DND-41 (cell line): ENCODE data around the gene HSPH1.

Experiments
- ATAC-seq: fragments of 200-7000 bp; cut with Tn5 transposase; 3 replicates; pipeline ENCODE4 v1.9.1; 2021; ENCODE audit warnings: low read depth; ENCODE audit not compliant: insufficient read depth
- DNase-seq: peaks from one replicate; pipeline ENCODE4 v3.0.0-alpha.2; 2020
- H2AFZ ChIP-seq: 2 replicates; pipeline ENCODE4 v1.6.0; 2012; ENCODE audit warnings: low read depth, low read length
- H3K27ac ChIP-seq: 2 replicates; pipeline ENCODE4 v1.5.1; 2012; ENCODE audit warnings: low read length, inconsistent platforms
- H3K27me3 ChIP-seq: fragments of 200-600 bp; sonication (generic); 2 replicates; pipeline ENCODE4 v1.6.0; 2012; ENCODE audit warnings: low read length, mild to moderate bottlenecking, inconsistent platforms; ENCODE audit not compliant: insufficient read depth, poor library complexity
- H3K36me3 ChIP-seq: 2 replicates; pipeline ENCODE4 v1.5.1; 2012; ENCODE audit warnings: low read length, inconsistent platforms; ENCODE audit not compliant: insufficient read depth
- H3K4me1 ChIP-seq: 2 replicates; pipeline ENCODE4 v1.5.1; 2012; ENCODE audit warnings: mild to moderate bottlenecking, low read length; ENCODE audit not compliant: insufficient read depth
- H3K4me2 ChIP-seq: 2 replicates; pipeline ENCODE4 v1.6.0; 2012; ENCODE audit warnings: mild to moderate bottlenecking, moderate library complexity, low read length, inconsistent platforms; ENCODE audit not compliant: insufficient read depth
- H3K4me3 ChIP-seq, 2 experiments: fragments of 200-600 bp in 1 of 2; shearing (Covaris generic) in 1 of 2; 2 replicates each; pipeline ENCODE4 v1.5.1; 2012 to 2016; ENCODE audit warnings: inconsistent platforms in 2 of 2, low read length in 2 of 2, mild to moderate bottlenecking in 2 of 2, low read depth in 1 of 2, moderate library complexity in 1 of 2
- H3K79me2 ChIP-seq: 2 replicates; pipeline ENCODE4 v1.6.0; 2012; ENCODE audit warnings: low read length, inconsistent platforms; ENCODE audit not compliant: insufficient read depth
- H3K9ac ChIP-seq: 2 replicates; pipeline ENCODE4 v1.6.0; 2012; ENCODE audit warnings: low read depth, mild to moderate bottlenecking, inconsistent platforms, low read length, moderate library complexity
- H3K9me3 ChIP-seq: 2 replicates; pipeline ENCODE4 v1.5.1; 2012; ENCODE audit warnings: low read length, moderate library complexity, mild to moderate bottlenecking, inconsistent platforms; ENCODE audit not compliant: insufficient read depth, severe bottlenecking
- H4K20me1 ChIP-seq: 2 replicates; pipeline ENCODE4 v1.6.0; 2012; ENCODE audit warnings: low read length; ENCODE audit not compliant: insufficient read depth
- CTCF ChIP-seq: IDR thresholded peaks from 2 replicates; pipeline ENCODE4 v1.5.1; 2012; ENCODE audit warnings: borderline replicate concordance, low read length, moderate library complexity, mild to moderate bottlenecking; ENCODE audit not compliant: poor library complexity, severe bottlenecking; ENCODE audit errors: extremely low read depth
- EZH2 ChIP-seq: IDR thresholded peaks from 3 replicates; pipeline ENCODE4 v1.6.1; 2012; ENCODE audit warnings: borderline replicate concordance, low read depth, mild to moderate bottlenecking, moderate library complexity, low read length, inconsistent platforms; ENCODE audit not compliant: severe bottlenecking

Gene HSPH1

DNA sequence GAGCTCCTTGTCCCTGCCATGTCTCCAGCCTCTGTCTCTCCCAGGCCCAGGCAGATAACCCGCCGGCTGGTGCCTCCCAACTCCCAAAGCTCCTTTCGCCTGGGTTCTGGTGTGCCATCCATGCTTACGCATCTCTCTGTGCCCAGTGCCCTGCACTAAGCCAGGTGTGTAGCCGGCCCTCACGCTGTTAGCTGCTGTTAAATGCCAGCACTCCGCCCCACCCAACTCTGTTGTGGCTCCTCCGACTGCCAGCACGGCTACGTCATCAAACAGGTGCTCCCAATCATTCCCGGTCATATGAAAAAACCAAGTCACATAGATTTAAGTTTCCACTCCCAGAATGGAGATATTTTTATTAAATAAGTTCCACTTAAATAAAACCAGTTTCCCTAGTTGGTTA lies 7.0 kb upstream of the HSPH1 start:
- TF ChIP-seq CTCF (no peak), EZH2 (no peak)
- H3K4me1 ChIP-seq: peaks cover 2% of the 10 kb centered on the region; the same call in 1 of the 2 replicates
- H3K27me3 ChIP-seq: no peaks in the 10 kb centered on the region
- no peak overlapping the region for H3K27ac ChIP-seq
- no peak overlapping the region for H2AFZ ChIP-seq
- no peaks in the 10 kb centered on the region for H4K20me1 ChIP-seq
- H3K9ac ChIP-seq: no peak overlapping the region
- DNase-seq (no peak), ATAC-seq (no peak)
- no peak overlapping the region for H3K4me3 ChIP-seq
- H3K4me2 ChIP-seq: no peak overlapping the region
- no peaks in the 10 kb centered on the region for H3K9me3 ChIP-seq
- H3K36me3 ChIP-seq: no peaks in the 10 kb centered on the region
- H3K79me2 ChIP-seq: no peaks in the 10 kb centered on the region

GRCh38 chr13:31168166-31168565 lies 6.5 kb upstream of the HSPH1 start:
- no peak overlapping the region for H3K4me2 ChIP-seq
- H3K79me2 ChIP-seq: peaks cover 5% of the 10 kb centered on the region
- H2AFZ ChIP-seq: no peak overlapping the region
- H3K36me3 ChIP-seq: no peaks in the 10 kb centered on the region
- no peak overlapping the region for H3K4me3 ChIP-seq
- H3K9ac ChIP-seq: no peak overlapping the region
- peaks cover 8% of the 10 kb centered on the region for H3K4me1 ChIP-seq
- DNase-seq: no peak
- H3K27ac ChIP-seq: no peak overlapping the region
- H3K9me3 ChIP-seq: no peaks in the 10 kb centered on the region
- ATAC-seq: no peak
- TF ChIP-seq CTCF: no peak
- TF ChIP-seq EZH2: no peak
- no peaks in the 10 kb centered on the region for H3K27me3 ChIP-seq
- no peaks in the 10 kb centered on the region for H4K20me1 ChIP-seq

DNA sequence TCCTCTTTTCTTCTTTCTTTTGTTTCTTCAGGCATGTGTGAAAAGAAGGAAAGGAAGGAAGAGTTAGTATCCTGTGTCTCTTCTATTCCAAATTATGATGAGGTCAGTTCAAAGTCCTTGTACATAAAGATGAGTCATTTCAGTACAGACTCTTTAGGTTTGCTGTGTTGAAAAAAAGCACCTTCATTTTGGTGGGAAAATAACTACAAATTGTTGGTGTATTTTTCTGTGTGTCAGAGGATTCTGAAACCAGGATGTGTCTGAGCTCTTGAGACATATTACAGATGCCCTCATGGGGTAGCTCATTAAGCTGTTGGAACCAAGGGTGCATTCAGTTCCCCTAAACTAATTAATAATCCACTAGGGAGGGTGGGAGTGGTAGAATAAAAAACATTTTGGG lies 5.8 kb upstream of the HSPH1 start:
- no peak overlapping the region for H3K27ac ChIP-seq
- no peak overlapping the region for H3K9ac ChIP-seq
- H3K9me3 ChIP-seq: no peaks in the 10 kb centered on the region
- no peaks in the 10 kb centered on the region for H4K20me1 ChIP-seq
- H3K79me2 ChIP-seq: peaks cover 11% of the 10 kb centered on the region
- no peak overlapping the region for H3K4me2 ChIP-seq
- DNase-seq: no peak
- no peak for ATAC-seq
- peaks cover 12% of the 10 kb centered on the region for H3K4me1 ChIP-seq
- H2AFZ ChIP-seq: no peak overlapping the region
- no peaks in the 10 kb centered on the region for H3K36me3 ChIP-seq
- TF ChIP-seq CTCF (no peak), EZH2 (no peak)
- H3K27me3 ChIP-seq: no peaks in the 10 kb centered on the region
- no peak overlapping the region for H3K4me3 ChIP-seq

- H3K36me3 ChIP-seq: 0 out of 2 replicates have a peak, but pooled peaks cover under 1% of the 10 kb centered on the region
- H3K27ac ChIP-seq: no peak overlapping the region
- DNase-seq (no peak), ATAC-seq (no peak)
- no peak overlapping the region for H3K9ac ChIP-seq
- H3K27me3 ChIP-seq: no peaks in the 10 kb centered on the region
- TF ChIP-seq EZH2 (no peak), CTCF (no peak)
- peaks cover 13% of the 10 kb centered on the region for H3K79me2 ChIP-seq
- no peaks in the 10 kb centered on the region for H4K20me1 ChIP-seq
- H3K4me1 ChIP-seq: peaks cover 12% of the 10 kb centered on the region
- H3K4me3 ChIP-seq: no peak overlapping the region
- H2AFZ ChIP-seq: no peak overlapping the region
- H3K9me3 ChIP-seq: no peaks in the 10 kb centered on the region
- no peak overlapping the region for H3K4me2 ChIP-seq
Measured at GRCh38 chr13:31166591-31166990, 4.9 kb upstream of the HSPH1 start.
